GM19025 (cell line): ENCODE data around the gene GRM4.
"Not testable (repeated sequence)": the region's sequence is repeated elsewhere in the genome, so short reads cannot be mapped to it uniquely, and the experiment has no call there.

Experiments used
- ATAC-seq: cut with Tn5 transposase; IDR thresholded peaks from one replicate; pipeline ENCODE4 v1.9.1; 2021; ENCODE audit warnings: mild to moderate bottlenecking, low read depth, moderate library complexity; ENCODE audit not compliant: unreplicated experiment

The GRM4 gene

GRCh38 chr6:34146021-34146782 lies at the start of gene GRM4:
Gene GRM4 (minus strand): TSS chr6:34146087. CDS start chr6:34133496, 12,591 bp downstream.
- ATAC-seq, result no peak

- ATAC-seq, result no peak
Measured at GRCh38 chr6:34194772-34195171, 48.9 kb upstream of the GRM4 start.

- ATAC-seq, result no peak
Measured at GRCh38 chr6:34190504-34191122, 44.7 kb upstream of the GRM4 start.

GRCh38 chr6:34189806-34190503 lies 44.1 kb upstream of the GRM4 start:
- ATAC-seq, result no peak

GRCh38 chr6:34184726-34185125 lies 38.8 kb upstream of the GRM4 start:
- not testable (repeated sequence) for ATAC-seq

- ATAC-seq, result no peak
Measured at GRCh38 chr6:34182751-34183531, 37.1 kb upstream of the GRM4 start.

- ATAC-seq, result no peak
Measured at GRCh38 chr6:34181908-34182307, 36.0 kb upstream of the GRM4 start.

GRCh38 chr6:34179106-34179720 lies 33.3 kb upstream of the GRM4 start:
- ATAC-seq, result no peak

- ATAC-seq, result no peak
Measured at GRCh38 chr6:34178357-34179105, 32.6 kb upstream of the GRM4 start.

- ATAC-seq, result no peak
Measured at GRCh38 chr6:34177181-34177591, 31.3 kb upstream of the GRM4 start.

- no peak for ATAC-seq
Measured at GRCh38 chr6:34176261-34177031, 30.6 kb upstream of the GRM4 start.

- no peak for ATAC-seq
Measured at GRCh38 chr6:34174846-34175399, 29.0 kb upstream of the GRM4 start.

- no peak for ATAC-seq
Measured at GRCh38 chr6:34172961-34173775, 27.3 kb upstream of the GRM4 start.

- no peak for ATAC-seq
Measured at GRCh38 chr6:34170346-34170745, 24.5 kb upstream of the GRM4 start.

GRCh38 chr6:34169897-34170296 lies 24.0 kb upstream of the GRM4 start:
- ATAC-seq, result no peak

- no peak for ATAC-seq
Measured at GRCh38 chr6:34161857-34162515, 16.1 kb upstream of the GRM4 start.

- no peak for ATAC-seq
Measured at GRCh38 chr6:34159844-34160243, 14.0 kb upstream of the GRM4 start.
